WI38 (cell line): Measurements from ENCODE around the gene ANKS4B.

Experiments used
- H3K4me3 ChIP-seq: 2 replicates; pipeline ENCODE4 v1.5.1; 2011; ENCODE audit warnings: low read depth, mild to moderate bottlenecking, control low read depth, low read length
- TF ChIP-seq, protein P1 (sequence below): IDR thresholded peaks from 2 replicates; pipeline ENCODE4 v1.5.1; 2012; ENCODE audit warnings: low read depth, mild to moderate bottlenecking, control low read depth, low read length

Gene ANKS4B

DNA sequence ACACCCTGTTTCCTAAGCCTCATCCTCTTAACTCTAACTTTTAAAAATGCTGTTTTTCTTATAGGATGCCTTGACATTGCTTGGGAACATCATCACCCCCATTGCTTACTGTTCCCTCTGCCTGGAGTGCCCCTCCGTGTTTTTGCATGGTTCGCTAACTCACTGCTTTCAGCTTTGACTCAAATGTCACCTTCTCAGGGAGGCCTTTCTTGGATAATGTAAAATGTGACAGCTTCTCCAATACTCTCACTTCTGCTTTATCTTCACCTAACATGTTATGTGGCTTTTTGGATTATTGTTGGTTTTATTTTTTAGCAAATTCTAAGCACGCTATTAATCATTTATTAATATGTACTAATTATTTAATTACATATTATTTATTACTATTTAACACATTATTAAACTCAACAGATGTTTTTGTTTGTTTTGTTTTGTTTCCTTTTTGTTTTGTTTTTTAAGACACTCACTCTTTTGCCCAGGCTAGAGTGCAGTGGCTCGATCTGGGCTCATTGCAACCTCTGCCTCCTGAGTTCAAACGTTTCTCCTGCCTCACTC is 40.8 kb downstream of the ANKS4B start:
- H3K4me3 ChIP-seq, result no peak overlapping the region

DNA sequence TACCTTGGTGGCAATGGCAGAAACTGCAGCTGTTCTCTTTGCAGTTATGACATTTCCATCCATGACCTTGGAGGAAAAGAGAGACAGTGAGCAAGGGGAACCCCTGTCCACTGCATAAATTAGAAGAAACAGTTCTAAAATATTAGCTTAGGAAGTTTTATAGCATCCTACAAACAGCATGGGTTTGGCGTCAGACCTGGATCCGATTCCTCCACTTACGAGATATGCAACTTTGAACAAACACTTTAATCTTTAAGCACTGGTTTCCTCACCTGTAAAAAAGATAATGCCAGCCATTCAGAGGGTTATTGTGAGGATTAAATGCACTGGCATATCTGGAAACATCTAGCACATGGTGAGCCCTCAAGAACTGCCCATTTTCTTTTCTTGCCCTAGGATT is 42.0 kb downstream of the ANKS4B start:
- H3K4me3 ChIP-seq, result no peak overlapping the region
- TF ChIP-seq, protein P1, sequence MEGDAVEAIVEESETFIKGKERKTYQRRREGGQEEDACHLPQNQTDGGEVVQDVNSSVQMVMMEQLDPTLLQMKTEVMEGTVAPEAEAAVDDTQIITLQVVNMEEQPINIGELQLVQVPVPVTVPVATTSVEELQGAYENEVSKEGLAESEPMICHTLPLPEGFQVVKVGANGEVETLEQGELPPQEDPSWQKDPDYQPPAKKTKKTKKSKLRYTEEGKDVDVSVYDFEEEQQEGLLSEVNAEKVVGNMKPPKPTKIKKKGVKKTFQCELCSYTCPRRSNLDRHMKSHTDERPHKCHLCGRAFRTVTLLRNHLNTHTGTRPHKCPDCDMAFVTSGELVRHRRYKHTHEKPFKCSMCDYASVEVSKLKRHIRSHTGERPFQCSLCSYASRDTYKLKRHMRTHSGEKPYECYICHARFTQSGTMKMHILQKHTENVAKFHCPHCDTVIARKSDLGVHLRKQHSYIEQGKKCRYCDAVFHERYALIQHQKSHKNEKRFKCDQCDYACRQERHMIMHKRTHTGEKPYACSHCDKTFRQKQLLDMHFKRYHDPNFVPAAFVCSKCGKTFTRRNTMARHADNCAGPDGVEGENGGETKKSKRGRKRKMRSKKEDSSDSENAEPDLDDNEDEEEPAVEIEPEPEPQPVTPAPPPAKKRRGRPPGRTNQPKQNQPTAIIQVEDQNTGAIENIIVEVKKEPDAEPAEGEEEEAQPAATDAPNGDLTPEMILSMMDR, result no peak

More for the DNA sequence above, 40.8 kb downstream of the ANKS4B start:
- TF ChIP-seq, protein P1, result no peak

DNA sequence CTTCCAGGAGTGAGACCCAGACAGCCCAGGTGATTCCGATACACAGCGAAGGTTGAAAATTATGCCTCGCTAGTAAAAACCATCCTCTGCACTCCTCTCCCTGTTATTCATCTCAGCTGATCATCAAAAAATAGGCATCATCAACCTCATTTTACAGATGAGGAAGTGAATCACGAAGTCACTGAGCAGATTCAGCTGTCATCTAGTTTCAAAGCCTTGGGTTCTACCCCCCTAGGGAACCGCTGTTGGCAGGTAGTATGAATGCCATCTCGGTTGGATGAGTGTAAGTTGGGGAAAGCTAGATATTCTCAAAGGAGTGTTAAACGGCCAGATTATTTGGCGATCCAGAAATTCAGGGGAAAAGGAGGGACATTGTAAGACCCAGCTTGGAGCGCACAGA is 42.6 kb downstream of the ANKS4B start:
- no peak overlapping the region for H3K4me3 ChIP-seq
- TF ChIP-seq, protein P1, result no peak

DNA sequence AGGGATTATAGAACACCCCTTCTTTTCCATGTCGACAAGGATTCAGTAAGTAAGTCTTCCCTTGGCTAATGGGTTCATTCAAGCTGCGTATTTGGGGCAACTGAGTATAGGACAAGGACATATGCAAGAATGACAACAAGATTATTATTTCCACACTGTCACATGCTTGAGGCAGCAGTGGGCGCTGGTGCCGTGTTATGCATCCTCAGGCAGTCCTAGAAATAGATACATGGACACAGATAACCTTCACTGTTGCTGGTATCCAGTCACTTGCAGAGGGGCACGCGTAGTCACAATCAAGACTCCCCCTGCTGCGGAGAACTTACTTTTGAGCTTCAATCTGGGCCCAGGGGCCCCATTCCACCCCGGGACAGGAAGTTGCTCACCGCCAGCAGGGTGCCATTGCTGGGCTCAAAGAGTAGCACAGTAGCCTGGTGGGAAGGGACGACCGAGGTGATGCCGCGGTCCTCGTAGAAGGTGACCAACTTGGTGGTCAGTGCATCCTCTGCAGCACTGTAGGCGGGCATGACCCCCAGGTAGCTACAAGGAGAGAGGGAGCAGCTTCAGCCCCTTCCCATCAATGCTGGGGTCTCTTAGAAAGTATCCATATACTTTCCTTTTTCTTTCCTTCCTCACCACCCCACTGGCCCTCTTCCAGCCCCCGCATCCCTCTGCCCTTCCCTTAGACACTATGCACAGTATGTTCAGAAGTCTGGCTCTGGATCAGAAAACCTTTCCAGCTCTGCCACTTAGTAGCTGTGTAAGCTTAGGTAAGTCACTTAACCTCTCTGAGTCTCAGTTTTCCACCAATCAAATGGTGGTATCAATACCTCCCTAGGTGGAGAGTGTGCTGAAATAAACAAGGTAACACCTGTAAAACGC is 43.8 kb downstream of the ANKS4B start:
- TF ChIP-seq, protein P1, result no peak
- no peak overlapping the region; the same call in 1 of the 2 replicates for H3K4me3 ChIP-seq

DNA sequence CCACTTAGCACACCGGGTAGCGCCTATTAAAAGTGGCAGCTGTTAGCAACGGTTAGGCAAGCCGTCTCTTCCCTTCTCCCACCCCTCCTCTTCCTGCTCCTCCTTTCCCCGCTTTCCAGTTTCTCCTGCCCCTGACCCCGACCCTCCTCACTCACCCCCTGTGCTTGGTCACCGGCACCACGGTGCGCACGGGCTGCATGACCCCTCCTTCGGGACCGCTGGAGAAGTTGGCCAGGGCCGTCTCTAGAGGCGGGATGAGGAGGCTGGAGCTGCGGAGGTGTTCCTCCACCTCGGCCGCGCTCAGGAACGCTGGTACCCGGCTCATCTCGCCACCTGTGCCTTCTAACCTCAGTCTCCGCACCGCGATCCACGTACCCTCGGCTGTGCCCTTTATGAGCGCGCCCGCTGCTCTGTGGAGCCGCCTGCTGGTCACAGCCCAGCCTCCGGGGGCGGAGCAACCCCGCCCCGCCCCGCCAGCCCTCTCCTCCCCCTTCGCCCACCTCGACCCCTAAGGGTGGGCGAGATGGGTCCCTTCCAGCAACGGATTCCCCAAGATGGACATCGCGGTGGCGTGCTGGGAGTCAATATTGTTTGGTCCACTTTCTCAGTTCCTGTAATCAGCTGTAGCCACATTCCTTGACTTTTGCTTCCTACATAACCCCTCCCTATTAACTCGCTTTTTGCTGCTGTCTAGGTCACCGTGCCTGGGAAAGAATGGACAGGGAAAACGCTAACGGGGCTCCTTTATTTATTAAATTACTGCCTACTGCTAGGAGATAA is 44.6 kb downstream of the ANKS4B start, which contains the start of gene CRYM:
Gene CRYM (minus strand): TSS at position 364 of the 780 bp plus-strand sequence. CDS start 39 bp downstream, at position 325.
- TF ChIP-seq, protein P1, result peak; percentile 85
- peak within 1 kb of the TSS; percentile 49 for H3K4me3 ChIP-seq

DNA sequence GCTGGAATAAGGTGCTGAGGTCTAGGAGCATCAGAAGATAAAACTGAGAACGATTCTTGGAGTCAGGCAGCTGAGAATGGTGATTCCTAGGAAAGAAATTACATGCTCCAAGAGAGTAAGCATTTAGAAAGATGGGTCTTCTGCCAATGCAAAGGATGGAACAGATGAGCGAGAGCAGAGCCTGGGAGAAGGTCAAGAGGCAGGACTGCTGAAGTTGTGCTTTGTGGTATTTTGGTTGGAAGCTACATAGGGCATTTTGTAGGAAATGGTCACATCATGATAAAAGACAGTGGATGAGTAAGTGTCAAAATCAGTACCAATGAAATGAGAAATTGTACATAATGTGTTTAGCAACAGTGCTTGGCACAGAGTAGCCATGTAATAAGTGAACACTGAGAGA is 46.0 kb downstream of the ANKS4B start:
- TF ChIP-seq, protein P1, result no peak
- no peak overlapping the region for H3K4me3 ChIP-seq
